GM21526 (cell line): ENCODE results near the gene FPR2.

ENCODE experiments used
- ATAC-seq: cut with Tn5 transposase; IDR thresholded peaks from one replicate; pipeline ENCODE4 v1.9.1; 2021; ENCODE audit warnings: moderate library complexity; ENCODE audit not compliant: unreplicated experiment, low FRiP score

Gene FPR2

DNA sequence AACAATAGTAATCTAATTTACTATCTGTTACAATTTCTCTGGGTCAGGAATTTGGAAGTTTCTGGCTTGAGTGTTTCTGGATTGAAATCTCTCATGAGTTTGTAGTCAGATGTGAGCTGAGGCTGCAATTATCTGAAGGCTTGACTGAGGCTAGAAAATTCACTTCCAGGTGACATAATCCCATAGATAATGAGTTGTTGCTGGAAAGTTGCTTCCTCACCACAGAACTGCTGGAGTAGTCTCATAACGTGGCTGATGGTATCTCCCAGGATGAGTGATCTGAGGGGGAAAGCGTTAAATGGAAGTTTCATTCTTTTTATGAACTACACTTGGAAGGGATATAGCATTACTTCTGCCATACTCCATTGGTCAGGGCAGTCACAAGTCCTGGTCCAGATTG lies 18.7 kb downstream of the FPR2 start:
- no peak for ATAC-seq

GRCh38 chr19:51780270-51780669 lies 19.3 kb downstream of the FPR2 start:
- no peak for ATAC-seq

DNA sequence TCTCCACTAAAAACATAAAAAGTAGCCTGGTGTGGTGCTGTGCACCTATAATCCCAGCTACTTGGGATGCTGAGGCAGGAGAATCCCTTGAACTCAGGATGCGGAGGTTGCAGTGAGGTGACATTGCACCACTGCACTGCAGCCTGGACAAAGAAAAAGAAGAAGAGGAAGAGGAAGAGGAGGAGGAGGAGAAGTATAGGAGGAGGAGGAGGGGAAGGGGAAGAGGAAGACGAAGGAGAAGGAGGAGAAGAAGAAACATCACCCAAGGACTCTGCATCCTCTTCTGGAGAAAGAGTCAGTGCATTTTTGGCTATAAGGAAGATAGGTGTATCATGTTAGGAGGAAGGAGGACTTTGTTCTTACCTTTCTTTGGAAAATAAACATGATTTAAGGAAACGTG lies 21.0 kb downstream of the FPR2 start:
- no peak for ATAC-seq

- no peak for ATAC-seq
These were observed 22.4 kb downstream of the FPR2 start for GRCh38 chr19:51783372-51783771.

DNA sequence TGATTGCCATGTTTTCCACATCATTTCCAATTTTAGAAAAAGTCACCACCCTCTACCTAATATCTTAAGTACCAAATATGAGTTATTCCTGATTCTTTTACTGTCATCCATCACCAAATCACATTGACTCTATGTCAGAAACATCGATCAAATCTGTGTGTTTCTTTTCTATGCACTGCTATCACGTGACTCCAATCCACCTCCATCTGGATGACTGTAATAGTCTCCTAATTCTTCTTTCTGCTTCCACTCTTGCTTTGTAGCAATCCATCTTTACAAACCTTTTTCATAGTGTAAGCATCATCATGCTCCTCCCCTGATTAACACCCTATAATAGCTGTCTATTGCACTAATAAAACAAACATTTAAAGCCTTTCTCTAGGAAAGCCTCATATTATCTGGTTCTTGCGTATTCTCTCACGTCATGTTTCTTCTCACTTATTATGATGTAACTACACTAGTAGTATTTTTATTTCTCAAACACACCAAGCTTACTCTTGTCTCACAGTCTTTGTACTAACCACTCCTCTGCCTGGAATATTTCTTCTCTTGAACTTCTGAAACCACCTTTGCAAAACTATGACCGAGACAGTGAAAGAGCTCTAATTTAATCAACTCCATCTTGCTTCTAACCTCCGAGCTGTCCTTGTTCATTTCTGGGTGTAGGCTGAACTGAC lies 23.3 kb downstream of the FPR2 start:
- no peak for ATAC-seq

DNA sequence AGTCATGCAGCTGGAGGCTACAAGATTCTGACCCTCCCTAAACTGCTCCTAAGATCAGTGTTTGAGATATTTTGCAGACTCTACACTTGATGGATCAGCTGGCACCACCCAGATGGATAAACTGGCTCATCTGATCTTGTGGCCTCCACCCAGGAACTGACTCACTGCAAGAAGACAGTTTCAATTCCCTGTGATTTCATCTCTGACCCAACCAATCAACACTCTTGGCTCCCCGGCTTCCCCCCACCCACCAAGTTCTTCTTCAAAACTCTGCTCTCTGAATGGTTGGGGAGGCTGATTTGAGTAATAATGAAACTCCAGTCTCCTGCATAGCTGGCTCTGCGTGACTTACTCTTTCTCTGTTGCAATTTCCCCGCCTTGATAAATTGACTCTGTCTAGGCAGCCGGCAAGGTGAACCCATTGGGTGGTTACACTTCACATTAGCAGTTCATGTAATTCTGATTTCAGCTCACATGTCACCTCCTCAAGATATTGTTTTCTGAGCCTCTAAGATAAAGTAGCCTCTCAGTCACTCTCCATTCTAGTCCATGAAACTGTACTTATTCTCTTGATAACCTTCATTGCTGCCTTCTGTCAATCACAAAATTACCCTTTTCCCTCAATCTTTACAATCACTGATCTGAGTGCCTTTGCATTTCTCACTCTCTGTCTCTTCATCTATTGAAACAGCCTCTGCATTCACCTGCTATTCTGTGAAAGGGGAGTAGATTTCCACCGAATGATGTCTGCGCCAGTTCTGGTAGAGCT lies 24.1 kb downstream of the FPR2 start:
- ATAC-seq, result no peak

- ATAC-seq, result no peak
These were observed 25.9 kb downstream of the FPR2 start for GRCh38 chr19:51786646-51787494.

DNA sequence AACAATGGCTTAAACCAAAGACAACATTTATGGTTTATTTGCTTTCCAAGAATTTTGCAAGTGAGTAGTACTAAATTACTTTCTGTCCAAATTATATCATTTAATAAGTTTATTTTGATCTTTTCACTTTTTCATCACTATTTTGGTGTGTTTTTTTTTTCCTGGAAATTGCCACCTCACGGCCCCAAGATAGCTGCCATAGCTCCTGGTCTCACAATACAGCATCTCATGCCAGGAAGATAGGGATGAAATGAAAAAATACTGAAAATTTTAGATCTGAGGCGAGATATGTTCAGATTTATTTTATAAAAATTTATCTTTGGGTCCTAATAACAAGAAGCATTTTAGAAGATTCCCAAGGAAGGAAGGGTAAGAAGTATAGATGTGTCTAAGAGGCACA lies 27.0 kb downstream of the FPR2 start:
- no peak for ATAC-seq

DNA sequence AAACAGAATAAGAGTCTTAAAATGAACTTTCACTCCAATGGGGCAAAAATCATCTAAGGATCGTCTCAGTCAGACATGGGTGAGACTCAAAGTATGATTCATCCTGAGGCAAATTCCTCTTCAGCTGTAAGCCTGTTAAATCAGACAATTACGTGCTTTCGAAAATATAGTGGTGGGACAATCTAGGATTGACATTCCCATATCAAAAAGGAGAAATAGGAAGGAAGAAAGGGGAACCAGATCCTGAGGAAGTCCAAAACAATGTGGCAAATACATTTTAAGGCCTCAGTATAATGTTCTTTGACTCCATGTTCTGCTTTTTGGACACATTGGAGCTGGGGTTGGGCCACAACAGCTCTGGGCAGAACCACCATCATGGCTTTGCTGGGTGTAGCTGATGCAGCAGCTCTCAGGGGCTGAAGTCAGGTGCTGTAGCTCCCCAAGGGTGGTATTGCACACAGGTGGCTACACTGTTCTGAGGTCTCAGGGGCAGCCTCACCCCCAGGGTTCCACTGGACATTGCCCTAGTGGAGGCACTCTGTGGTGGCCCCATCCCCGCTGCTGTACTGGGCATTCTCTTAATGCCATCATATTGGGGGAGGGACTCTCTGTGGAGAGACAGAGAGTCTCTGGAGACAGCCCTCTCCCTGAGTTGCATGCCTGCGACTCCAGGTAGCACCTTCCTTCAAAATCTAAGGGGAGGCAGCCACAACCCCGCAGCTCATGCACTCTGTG lies 28.2 kb downstream of the FPR2 start:
- no peak for ATAC-seq

GRCh38 chr19:51792932-51793331 lies 32.0 kb downstream of the FPR2 start:
- no peak for ATAC-seq

DNA sequence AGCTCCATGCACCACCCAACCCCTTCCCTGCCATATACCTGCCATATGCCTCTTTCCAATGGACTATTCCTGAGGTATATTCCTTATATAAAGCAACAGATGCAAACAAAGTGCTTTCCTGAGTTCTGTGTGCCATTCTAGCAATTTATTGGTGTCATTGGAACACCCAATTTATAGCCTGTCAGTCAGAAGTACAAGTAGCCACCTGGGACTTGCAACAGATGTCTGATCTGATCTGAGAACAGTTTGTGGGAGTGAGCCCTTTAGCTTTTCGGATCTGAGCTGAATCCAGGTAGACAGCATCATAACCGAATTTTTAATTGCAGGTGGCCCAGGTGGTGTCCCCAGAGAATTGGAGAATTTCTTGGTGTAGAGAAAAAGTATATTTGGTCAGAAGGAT lies 33.0 kb downstream of the FPR2 start:
- ATAC-seq, result no peak

DNA sequence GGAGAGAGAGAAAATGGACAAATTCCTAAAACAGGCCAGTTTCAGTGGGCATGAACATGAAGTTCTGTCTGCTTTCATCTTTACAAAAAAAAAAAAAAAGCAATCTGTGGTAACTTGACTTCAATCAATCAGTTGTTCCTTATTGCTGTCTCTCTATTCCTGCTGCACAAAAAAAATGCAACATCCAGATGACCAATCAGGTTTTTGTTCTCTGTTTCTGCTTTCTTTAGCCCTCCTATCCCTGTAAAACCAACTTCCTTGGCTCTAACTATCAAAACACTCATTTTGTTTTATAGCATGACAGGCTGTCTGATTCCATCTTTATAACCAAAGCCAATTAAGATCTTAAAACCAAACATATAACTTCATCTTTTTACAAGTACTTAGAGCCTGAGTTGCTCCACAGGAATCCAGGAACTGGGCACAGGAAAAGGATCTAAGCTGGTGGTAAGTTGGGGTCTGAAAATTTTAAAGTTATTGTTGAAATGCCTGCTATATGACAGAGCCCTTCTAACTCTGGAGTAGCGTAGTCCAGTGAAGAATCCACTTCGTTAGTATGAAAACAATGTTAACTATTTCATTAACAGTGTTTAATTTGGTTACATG lies 34.0 kb downstream of the FPR2 start, which contains the start of gene FPR3:
FPR3 (plus strand) TSS at position 273 of the 606 bp plus-strand sequence. CDS start 28,592 bp downstream, outside the sequence.
- no peak for ATAC-seq

DNA sequence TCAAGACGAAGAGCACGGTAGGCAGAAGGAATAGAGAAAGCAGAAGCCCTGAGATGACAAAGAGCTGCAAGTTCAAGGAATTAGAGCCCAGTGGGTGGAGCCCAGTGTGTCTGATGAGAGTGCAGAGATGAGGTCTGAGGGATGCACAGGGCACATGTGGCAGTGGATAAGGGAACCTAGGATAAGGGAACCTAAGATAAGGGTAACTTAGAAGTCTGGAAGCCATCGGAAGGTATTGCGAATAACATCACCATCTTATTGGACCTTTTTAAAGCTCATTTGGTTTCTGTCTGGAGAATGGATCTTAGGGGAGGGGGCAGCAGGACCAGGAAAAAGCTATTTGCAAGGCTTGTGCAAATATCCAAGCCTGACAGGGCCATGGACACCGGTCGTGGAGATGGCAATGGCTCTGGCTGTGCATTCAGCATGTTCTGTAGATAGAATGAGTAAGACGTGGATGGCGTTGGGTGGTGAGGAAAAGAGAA lies 35.3 kb downstream of the FPR2 start:
- ATAC-seq, result no peak

GRCh38 chr19:51797480-51797879 lies 36.5 kb downstream of the FPR2 start:
- no peak for ATAC-seq

DNA sequence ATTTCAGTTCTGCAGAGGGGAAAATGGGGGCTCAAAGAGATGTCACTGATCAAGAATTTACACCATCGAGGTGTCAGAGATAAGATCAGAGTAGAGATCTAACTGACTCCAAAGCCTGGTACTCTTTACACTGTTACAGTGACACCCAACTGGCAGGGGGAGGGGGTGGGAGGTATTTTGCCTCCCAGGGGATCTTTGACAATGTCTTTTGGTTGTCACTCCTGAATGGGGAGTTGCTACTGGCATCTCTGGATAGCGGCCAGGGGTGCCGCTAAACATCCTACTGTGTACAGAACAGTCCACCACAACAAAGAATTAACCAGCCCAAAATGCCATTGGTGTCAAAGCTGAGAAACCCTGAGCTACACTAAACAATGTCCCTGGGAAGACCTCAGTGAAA lies 37.1 kb downstream of the FPR2 start:
- no peak for ATAC-seq

- ATAC-seq, result no peak
These were observed 38.2 kb downstream of the FPR2 start for GRCh38 chr19:51799034-51799773.

DNA sequence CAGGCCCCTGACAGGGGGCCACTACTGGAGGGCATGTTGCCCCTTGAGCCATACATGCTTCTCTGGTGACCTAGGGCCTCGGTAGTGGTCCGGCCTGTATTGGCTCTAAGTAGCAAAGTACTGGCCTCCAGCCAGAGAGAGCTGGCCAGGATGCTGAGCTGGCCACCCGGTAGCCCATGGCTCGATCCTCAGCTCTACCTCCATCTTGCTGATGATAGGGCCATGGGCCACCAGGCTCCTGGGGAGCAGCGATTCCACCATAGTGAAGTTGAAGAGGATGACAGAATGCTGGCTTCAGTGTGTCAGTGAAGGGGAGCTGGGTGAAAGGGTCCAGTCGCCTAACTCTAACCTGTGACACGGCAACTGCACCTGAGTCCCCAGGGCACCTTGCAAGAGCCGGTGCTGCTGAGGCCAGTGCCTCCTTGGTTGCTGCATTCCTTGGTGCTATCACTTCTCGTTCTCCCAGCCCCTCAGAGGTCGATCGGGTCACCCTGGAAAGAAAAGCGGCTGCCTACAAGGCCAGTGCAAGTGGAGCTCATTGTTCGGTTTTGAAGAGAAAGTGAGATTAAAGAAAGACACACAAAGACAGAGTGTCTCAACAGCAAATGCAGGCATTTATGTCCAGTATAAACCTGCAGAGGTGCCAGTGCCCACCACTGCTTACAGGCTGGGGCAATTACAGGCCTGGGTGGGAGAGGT lies 38.9 kb downstream of the FPR2 start:
- ATAC-seq, result no peak

DNA sequence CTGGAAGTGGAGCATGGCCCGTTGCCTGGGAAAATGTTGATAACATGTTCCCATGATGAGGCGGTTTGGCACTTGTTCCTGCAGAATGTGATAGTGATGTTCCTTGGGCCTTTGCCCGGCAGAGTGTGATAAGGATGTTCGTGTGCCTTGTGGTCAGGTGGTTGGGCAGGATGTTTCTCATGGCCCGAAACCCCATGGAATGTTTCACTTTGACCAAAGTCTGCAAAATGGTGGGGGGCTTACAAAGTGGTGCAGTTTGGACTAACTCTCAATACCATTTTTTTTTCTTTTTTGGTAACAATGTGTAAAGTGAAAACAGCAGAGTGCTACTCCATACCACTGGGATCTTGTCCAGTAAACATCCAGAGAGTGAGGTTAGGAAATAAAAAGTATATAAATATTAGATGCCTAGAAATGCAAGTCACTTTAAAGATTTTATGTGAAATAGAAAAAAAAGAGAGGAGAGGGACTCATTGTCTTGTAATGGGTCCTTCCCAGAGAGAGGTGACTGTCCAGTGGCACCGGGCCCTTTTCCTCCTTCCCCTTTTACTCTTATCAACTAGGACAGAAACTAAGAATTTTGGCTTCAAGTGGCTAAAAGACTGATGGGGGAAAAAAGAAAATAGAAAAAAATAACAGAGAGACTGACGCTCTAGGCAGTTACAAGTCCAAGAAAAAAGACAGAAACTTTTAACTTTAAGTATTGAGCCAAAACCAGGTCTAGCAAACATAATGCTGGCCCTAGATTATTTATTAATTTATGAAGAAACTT lies 39.7 kb downstream of the FPR2 start:
- no peak for ATAC-seq
